ENCODE measurements around the gene YIPF3.

DNA sequence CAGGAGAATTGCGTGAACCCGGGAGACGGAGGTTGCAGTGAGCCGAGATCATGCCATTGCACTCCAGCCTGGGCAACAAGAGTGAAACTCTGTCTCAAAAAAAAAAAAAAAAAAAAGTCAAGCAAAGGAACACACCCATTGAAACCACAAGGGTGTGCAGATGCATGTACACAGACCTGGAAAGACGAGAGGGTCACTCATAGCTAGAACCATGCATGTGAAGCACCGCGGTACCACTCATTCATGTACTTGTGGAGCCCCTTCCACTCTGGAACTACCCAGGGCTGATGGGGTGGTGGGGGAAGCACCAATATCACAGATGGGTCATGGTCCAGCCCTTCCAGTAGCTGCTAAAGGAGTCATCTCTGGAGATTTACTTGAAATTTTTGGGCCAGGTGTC lies 46.8 kb downstream of the YIPF3 start:
- TF ChIP-seq EZH2 (IDR thresholded peaks at IDR 0.05; ENCODE audit: borderline replicate concordance) (no peak), EZH2phosphoT487 (IDR thresholded peaks at IDR 0.05; ENCODE audit: low read depth, severe bottlenecking, unreplicated experiment) (no peak)
- TF ChIP-seq, protein P1, sequence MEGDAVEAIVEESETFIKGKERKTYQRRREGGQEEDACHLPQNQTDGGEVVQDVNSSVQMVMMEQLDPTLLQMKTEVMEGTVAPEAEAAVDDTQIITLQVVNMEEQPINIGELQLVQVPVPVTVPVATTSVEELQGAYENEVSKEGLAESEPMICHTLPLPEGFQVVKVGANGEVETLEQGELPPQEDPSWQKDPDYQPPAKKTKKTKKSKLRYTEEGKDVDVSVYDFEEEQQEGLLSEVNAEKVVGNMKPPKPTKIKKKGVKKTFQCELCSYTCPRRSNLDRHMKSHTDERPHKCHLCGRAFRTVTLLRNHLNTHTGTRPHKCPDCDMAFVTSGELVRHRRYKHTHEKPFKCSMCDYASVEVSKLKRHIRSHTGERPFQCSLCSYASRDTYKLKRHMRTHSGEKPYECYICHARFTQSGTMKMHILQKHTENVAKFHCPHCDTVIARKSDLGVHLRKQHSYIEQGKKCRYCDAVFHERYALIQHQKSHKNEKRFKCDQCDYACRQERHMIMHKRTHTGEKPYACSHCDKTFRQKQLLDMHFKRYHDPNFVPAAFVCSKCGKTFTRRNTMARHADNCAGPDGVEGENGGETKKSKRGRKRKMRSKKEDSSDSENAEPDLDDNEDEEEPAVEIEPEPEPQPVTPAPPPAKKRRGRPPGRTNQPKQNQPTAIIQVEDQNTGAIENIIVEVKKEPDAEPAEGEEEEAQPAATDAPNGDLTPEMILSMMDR (IDR thresholded peaks at IDR 0.05; ENCODE audit: poor library complexity): no peak

Data from hepatocyte (in vitro differentiated cells).